C4-2B (cell line): Measurements from ENCODE around the gene GABRB1.

Source experiments
- H3K27ac ChIP-seq: fragments of 450-650 bp; 2 replicates; pipeline ENCODE4 v1.5.1; 2017
- ZFX ChIP-seq: fragments of 450-650 bp; IDR thresholded peaks from 2 replicates; pipeline ENCODE4 v1.6.1; 2017
- TF ChIP-seq, protein P1 (sequence below): fragments of 450-650 bp; conservative IDR thresholded peaks from 2 replicates; pipeline ENCODE4 v1.5.1; 2017; ENCODE audit warnings: mild to moderate bottlenecking

Gene GABRB1

DNA sequence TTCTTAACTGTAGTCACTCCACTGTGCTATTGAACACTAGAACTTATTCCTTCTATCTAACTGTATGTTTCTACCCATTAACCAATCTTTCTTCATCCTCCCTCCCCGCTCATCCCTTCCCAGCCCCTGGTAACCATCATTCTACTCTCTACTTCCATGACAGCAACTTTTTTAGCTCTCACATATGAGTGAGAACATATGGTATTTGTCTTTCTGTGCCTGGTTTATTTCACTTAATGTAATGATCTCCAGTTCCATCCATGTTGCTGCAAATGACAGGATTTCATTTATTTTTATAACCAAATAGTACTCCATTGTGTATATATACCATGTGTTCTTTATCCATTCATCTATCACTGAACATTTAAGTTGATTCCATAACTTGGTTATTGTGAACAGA lies 186.5 kb downstream of the GABRB1 start:
- TF ChIP-seq ZFX = no peak
- TF ChIP-seq, protein P1, sequence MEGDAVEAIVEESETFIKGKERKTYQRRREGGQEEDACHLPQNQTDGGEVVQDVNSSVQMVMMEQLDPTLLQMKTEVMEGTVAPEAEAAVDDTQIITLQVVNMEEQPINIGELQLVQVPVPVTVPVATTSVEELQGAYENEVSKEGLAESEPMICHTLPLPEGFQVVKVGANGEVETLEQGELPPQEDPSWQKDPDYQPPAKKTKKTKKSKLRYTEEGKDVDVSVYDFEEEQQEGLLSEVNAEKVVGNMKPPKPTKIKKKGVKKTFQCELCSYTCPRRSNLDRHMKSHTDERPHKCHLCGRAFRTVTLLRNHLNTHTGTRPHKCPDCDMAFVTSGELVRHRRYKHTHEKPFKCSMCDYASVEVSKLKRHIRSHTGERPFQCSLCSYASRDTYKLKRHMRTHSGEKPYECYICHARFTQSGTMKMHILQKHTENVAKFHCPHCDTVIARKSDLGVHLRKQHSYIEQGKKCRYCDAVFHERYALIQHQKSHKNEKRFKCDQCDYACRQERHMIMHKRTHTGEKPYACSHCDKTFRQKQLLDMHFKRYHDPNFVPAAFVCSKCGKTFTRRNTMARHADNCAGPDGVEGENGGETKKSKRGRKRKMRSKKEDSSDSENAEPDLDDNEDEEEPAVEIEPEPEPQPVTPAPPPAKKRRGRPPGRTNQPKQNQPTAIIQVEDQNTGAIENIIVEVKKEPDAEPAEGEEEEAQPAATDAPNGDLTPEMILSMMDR = no peak

DNA sequence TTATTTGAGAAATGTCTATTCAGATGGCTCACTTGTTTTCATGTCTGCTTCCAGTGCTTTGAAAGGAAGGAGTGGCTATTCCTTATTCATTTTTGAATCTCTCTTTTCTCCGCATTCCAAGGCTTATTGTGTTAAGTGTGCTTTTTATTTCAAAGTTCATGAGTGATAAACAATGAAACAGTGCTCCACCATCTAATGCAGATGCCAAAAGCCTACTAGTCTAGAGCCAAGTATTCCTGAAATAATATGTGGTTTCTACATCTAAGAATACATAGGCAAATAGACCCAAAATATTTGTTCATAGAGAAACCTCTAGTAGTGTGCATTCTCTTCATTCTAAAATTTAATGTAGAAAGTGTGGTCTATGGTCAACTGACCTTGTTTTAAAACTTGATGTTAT lies 187.3 kb downstream of the GABRB1 start:
- no peak overlapping the region for H3K27ac ChIP-seq
- no peak for TF ChIP-seq ZFX
- TF ChIP-seq, protein P1 = no peak

More for the DNA sequence above, 186.5 kb downstream of the GABRB1 start:
- no peak overlapping the region for H3K27ac ChIP-seq

DNA sequence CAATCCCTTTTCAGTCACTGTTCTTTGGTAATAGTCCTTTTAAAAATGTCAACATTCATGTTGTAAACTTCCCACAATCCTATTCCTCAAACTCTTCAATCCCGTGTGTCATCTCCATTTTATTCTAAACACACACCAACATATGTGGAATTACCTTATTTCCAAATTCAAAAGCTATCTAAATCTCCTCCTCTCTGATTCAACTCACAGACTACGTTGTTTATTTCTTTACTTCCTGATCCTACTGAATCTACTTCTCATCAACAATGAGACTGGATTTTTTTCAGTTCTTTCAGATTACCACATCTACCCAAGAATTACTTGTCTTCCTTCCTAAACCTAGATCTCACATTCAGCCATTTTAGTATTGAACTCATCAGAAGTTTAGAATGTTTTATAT lies 188.2 kb downstream of the GABRB1 start:
- no peak for TF ChIP-seq ZFX
- TF ChIP-seq, protein P1 = no peak
- no peak overlapping the region for H3K27ac ChIP-seq

DNA sequence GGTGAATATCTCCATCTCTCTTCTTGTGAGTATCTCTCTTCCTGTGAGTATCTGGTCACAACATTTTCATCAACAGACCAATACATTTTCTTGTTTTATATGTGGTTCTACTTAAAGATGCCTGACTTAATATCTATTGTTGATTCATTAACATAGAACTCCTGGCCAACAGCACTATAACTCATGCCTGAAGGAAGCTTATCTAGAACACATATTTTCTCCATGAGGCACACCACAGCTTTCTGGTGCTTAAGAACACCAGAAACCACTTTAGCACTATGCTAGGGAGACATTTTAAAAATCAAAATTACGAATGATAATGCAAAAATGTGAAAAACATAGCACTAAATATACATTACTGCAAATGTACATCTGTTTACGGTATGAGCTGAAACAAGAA lies 190.4 kb downstream of the GABRB1 start:
- no peak overlapping the region for H3K27ac ChIP-seq
- TF ChIP-seq ZFX = no peak
- TF ChIP-seq, protein P1 = no peak

DNA sequence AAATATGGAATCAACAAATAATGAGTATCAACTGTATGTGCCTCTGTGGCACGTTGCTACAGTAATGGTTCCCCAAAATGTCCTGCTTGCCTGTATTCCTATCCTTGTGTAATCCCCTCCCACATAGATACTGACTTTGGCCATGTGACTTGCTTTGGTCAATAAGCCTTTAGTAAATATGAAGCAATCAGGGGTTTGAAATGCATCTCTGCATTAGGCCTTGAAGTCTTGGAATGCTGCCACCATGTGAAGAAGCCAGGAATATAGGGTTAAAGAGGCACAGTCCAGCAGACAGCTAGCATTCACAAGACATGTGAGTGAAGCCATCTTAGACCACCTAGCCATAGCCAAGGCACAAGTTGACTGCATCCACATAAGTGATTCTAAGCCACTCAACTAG lies 190.9 kb downstream of the GABRB1 start:
- H3K27ac ChIP-seq = no peak overlapping the region
- no peak for TF ChIP-seq ZFX
- TF ChIP-seq, protein P1 = no peak

DNA sequence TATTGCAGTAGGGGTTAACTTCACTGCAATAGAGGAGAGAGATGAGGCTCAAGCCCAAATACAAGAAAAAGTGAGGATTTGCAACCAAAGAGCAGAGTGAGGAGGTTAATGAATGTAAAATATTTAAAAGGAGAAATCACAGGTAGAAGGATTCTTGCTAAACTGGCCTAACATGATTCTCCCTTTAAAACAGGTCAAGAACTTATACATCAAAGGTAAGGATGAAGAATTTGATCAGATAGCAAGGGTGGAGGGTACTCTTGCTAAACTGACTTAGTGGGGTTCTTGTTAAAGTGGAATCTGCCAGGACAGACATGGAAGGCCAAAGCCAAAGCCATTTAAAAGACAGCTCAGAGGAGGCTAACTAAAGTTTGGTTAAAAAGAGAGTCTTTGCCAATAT lies 193.0 kb downstream of the GABRB1 start:
- TF ChIP-seq, protein P1 = no peak
- TF ChIP-seq ZFX = no peak

DNA sequence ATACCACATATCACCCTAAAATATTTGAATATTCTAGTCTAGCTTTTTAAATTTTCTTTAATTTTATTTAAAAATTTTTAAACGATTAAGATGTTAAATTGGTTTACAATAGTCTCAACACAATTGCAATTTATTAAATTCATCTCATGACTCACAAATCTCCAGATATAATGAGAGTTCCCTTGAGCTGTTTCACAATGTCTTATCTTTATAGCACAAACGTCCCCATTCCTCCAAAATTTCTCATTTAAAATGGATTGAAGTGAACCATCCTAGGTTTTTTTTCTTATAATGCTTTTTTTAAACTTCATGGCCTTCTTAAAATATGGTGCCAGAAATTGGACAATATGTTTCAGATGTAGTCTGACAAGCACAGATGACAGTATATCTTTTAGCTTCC lies 204.4 kb downstream of the GABRB1 start:
- H3K27ac ChIP-seq = no peak overlapping the region
- TF ChIP-seq, protein P1 = no peak
- TF ChIP-seq ZFX = no peak

More for the DNA sequence above, 193.0 kb downstream of the GABRB1 start:
- H3K27ac ChIP-seq = no peak overlapping the region
